ENCODE measurements around the gene AFMID. TPM values are rescaled to one million over a fixed set of nuclear protein-coding genes. Genes with fewer than 3 reads are reported as not detected.

The AFMID gene
- total RNA-seq, 1 donor, result 45.1 TPM

DNA sequence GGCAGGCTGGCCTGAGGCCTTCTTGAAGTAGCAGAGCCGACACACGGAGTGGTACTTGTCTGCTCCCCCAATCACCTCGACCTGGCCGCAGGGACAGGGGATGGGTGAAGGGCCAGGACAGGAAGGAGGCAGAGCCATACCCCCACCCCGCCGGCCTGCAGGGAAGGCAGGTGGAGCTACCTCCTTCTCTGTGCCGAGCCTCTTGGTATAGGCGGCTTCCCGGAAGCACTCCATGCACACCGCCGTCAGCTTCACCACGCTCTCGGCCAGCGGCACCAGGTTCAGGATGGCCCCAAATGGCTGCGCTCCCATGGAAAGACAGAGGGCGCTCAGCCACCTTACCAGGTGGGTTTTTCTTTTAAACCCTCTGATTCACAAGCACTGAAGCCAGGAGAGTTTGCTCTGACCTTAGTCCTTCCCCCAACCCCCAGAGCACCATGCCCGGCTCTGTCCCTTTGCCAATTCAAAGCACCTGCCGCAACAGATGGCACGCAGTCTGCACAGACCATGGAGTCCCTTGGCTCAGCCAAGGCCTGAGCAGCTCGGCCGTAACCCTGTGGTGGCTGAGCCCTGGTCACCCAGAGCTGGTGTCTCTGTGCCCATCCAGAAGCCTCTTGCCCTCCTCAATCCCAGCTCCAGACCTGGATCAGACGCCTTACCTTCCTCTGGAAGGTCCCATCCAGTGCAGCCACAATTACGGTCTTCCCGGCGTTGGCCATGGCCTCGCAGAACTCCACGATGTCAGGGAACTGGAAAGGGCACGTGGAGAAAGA lies 12.1 kb upstream of the AFMID start:
- TF ChIP-seq, protein P1, sequence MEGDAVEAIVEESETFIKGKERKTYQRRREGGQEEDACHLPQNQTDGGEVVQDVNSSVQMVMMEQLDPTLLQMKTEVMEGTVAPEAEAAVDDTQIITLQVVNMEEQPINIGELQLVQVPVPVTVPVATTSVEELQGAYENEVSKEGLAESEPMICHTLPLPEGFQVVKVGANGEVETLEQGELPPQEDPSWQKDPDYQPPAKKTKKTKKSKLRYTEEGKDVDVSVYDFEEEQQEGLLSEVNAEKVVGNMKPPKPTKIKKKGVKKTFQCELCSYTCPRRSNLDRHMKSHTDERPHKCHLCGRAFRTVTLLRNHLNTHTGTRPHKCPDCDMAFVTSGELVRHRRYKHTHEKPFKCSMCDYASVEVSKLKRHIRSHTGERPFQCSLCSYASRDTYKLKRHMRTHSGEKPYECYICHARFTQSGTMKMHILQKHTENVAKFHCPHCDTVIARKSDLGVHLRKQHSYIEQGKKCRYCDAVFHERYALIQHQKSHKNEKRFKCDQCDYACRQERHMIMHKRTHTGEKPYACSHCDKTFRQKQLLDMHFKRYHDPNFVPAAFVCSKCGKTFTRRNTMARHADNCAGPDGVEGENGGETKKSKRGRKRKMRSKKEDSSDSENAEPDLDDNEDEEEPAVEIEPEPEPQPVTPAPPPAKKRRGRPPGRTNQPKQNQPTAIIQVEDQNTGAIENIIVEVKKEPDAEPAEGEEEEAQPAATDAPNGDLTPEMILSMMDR (IDR thresholded peaks at IDR 0.05; ENCODE audit: insufficient read depth, low read length), result no peak
- DNase-seq (ENCODE audit: low read depth), result no peak
- H3K4me3 ChIP-seq (ENCODE audit: low read depth, low read length), result no peak overlapping the region

DNA sequence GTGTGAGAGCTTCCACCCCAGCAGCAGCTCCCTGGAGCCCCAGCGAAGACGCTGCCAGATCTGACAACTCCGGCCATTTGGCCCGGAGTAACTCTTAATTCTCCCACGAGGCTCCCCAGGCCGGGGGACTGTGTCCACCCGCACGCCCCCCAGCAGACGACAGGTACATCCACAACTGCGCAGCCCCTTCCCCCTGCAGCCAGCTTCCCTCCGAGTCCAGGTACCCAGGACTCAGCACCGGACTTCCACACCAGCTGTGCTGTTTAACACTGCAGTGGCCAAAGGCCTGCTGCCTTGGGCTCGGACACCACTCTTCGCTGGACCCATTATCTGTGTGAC lies 11.6 kb upstream of the AFMID start:
- no peak for DNase-seq (ENCODE audit: low read depth)
- TF ChIP-seq, protein P1 (IDR thresholded peaks at IDR 0.05; ENCODE audit: insufficient read depth, low read length), result no peak
- no peak overlapping the region for H3K4me3 ChIP-seq (ENCODE audit: low read depth, low read length)

DNA sequence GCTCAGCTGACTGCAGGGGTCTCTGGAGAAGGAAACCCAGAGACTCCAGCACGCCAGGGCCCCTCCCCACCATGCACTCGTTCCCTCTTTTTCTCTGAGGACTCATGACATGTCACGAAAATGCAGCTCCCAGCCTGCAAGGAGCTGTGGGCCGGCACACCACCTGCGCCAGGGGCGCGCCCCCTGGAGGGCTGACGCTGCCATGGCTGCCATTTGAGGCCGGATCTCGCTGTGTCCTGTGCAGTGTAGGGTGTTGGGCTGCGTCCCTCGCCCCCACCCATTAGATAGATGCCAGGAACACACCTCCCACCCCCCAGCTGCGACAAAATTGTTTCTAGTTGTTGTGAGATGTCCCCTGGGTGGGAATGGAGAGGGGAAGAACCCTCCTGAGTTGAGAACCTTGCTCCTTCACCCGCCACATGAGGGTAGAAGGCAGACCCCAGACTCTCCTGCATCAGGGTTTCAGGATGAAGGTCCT lies 10.6 kb upstream of the AFMID start:
- TF ChIP-seq, protein P1 (IDR thresholded peaks at IDR 0.05; ENCODE audit: insufficient read depth, low read length), result peak; percentile 90
- DNase-seq (ENCODE audit: low read depth), result peak; percentile 49
- no peak overlapping the region for H3K4me3 ChIP-seq (ENCODE audit: low read depth, low read length)

DNA sequence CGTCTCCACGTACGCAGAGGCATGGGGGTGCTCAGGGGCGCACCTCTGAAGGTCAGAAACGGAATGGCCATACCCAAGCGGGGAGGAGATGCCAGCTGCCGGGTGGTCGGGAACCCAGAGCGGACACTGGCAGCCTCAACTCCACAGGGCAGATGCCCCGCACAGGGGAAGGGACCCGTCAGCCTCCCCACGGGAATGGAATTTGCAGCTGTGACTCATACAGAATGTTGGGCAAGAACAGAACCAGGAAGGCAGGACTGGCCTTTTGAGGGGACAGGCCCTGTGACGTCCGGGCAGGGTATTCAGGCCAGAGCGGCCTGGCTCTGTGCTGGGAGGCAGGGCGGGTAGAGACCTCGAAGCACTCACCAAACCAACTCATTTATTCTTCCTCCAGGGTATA lies 7.8 kb upstream of the AFMID start:
- no peak overlapping the region for H3K4me3 ChIP-seq (ENCODE audit: low read depth, low read length)
- DNase-seq (ENCODE audit: low read depth), result no peak
- TF ChIP-seq, protein P1 (IDR thresholded peaks at IDR 0.05; ENCODE audit: insufficient read depth, low read length), result no peak

DNA sequence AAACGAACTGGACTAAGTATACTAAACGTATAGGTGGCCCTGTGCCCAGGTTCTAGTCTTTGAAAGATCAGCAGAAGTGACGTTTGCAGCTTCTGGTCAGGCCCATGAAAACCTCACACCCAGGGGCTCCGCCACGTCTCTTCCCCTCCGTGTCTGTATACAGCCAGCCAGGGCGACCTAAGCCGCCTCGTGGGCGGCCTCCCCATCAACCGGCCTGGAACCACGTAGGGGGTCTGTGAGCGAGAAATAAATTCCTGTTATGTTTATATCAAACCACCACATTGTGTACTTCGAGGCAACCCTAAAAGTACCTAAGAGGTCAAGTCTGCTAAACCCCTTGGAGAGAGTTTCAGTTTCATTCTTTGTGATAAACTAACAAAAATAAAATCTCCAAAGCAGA lies 7.1 kb upstream of the AFMID start:
- no peak overlapping the region for H3K4me3 ChIP-seq (ENCODE audit: low read depth, low read length)
- no peak for DNase-seq (ENCODE audit: low read depth)

DNA sequence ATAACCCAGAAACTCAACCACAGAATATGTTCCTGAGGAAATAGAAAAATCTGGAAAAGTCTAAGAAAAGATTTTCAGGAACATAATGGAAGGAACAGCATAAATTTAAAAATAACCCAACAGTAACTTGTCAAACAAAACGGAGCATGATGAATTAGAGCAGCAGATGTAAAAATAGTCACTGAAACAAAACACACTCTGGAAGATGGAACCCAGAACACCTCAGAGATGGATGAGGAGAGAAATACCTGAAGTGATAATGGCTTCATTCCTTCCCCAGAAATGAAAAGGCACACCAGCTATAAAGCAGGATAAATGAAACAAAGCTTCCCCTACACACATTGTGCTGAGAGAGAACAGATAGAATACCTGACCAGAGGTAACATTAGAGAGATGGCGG lies 6.7 kb upstream of the AFMID start:
- DNase-seq (ENCODE audit: low read depth), result no peak
- no peak overlapping the region for H3K4me3 ChIP-seq (ENCODE audit: low read depth, low read length)
- TF ChIP-seq, protein P1 (IDR thresholded peaks at IDR 0.05; ENCODE audit: insufficient read depth, low read length), result no peak

More for the DNA sequence above, 7.1 kb upstream of the AFMID start:
- TF ChIP-seq, protein P1 (IDR thresholded peaks at IDR 0.05; ENCODE audit: insufficient read depth, low read length), result no peak

DNA sequence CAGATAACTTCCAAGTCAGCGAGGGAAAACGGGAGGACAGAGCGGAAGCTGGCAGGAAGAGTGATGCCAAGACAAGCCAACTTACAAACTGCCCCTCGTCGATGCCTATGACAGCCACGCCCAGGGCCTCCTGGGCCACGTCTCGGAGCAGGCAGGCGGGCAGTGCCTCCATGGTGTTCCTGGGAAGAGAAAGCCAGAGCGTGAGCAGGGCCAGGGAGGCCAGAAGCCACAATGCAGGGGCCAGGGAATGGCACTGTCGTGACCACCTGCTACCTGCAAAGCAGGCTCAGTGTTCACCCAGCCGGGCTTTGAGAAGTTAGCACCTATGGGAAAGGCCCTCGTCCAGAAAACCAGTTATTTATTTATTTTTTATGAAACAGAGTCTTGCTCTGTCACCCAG lies 4.7 kb upstream of the AFMID start:
- no peak for DNase-seq (ENCODE audit: low read depth)
- no peak overlapping the region for H3K4me3 ChIP-seq (ENCODE audit: low read depth, low read length)
- TF ChIP-seq, protein P1 (IDR thresholded peaks at IDR 0.05; ENCODE audit: insufficient read depth, low read length), result no peak

All from fibroblast of the aortic adventitia (primary cell).